Hepatocyte (in vitro differentiated cells): Measurements from ENCODE around the gene SLC25A27. TPM values are rescaled to one million over a fixed set of nuclear protein-coding genes. Genes with fewer than 3 reads are reported as not detected.

Source experiments
- DNase-seq: peaks from one replicate; pipeline ENCODE4 v3.0.0-alpha.2; 2016; ENCODE audit warnings: low spot score
- H2AFZ ChIP-seq: fragments of 200-600 bp; sonication (generic); 2 replicates; pipeline ENCODE4 v1.6.0; 2016; ENCODE audit warnings: antibody characterized with exemption, mild to moderate bottlenecking
- H3K27ac ChIP-seq: fragments of 200-600 bp; sonication (generic); 2 replicates; pipeline ENCODE4 v1.5.1; 2016; ENCODE audit warnings: mild to moderate bottlenecking
- H3K27me3 ChIP-seq: fragments of 200-600 bp; sonication (generic); 2 replicates; pipeline ENCODE4 v1.6.1; 2016
- H3K36me3 ChIP-seq: fragments of 200-600 bp; sonication (generic); replicated peaks from 2 replicates; pipeline ENCODE4 v1.5.1; 2016; ENCODE audit warnings: low read depth; ENCODE audit not compliant: insufficient read depth
- H3K4me1 ChIP-seq: fragments of 200-600 bp; sonication (generic); 2 replicates; pipeline ENCODE4 v1.5.1; 2016; ENCODE audit warnings: mild to moderate bottlenecking, moderate library complexity; ENCODE audit not compliant: insufficient read depth
- H3K4me2 ChIP-seq: fragments of 200-600 bp; sonication (generic); 2 replicates; pipeline ENCODE4 v1.6.0; 2016
- H3K4me3 ChIP-seq: fragments of 200-600 bp; sonication (generic); 2 replicates; pipeline ENCODE4 v1.5.1; 2016; ENCODE audit warnings: mild to moderate bottlenecking
- H3K79me2 ChIP-seq: fragments of 200-600 bp; sonication (generic); 2 replicates; pipeline ENCODE4 v1.6.0; 2017; ENCODE audit warnings: mild to moderate bottlenecking
- H3K9me2 ChIP-seq: fragments of 200-600 bp; sonication (generic); replicated peaks from 2 replicates; pipeline ENCODE4 v1.6.0; 2017; ENCODE audit warnings: mild to moderate bottlenecking; ENCODE audit not compliant: insufficient read depth
- H3K9me3 ChIP-seq: fragments of 200-600 bp; sonication (generic); 2 replicates; pipeline ENCODE4 v1.5.1; 2016; ENCODE audit warnings: low read depth, mild to moderate bottlenecking
- H4K20me1 ChIP-seq: fragments of 200-600 bp; sonication (generic); 2 replicates; pipeline ENCODE4 v1.6.0; 2016; ENCODE audit warnings: mild to moderate bottlenecking; ENCODE audit not compliant: insufficient read depth, poor library complexity, severe bottlenecking
- EZH2 ChIP-seq: fragments of 200-600 bp; sonication (generic); IDR thresholded peaks from 2 replicates; pipeline ENCODE4 v1.6.1; 2016; ENCODE audit warnings: antibody characterized with exemption, mild to moderate bottlenecking, borderline replicate concordance
- EZH2phosphoT487 ChIP-seq: fragments of 200-600 bp; sonication (generic); IDR thresholded peaks from one replicate; pipeline ENCODE4 v1.6.1; 2018; ENCODE audit warnings: antibody characterized with exemption, mild to moderate bottlenecking, low read depth, moderate library complexity; ENCODE audit not compliant: unreplicated experiment, severe bottlenecking
- WGBS: methylation state at CpG from one replicate; pipeline ENCODE4 v1.1.6; 2016; ENCODE audit warnings: low lambda C conversion rate; ENCODE audit errors: missing lambda C conversion rate; 5-methylcytosine and 5-hydroxymethylcytosine counted together
- polyA plus RNA-seq: library from polyadenylated mRNA; unstranded; fragments of >200 nt; fragmentation: Nextera tagmentation; extraction: Ambion mirVana; gene quantifications from 2 replicates; pipeline ENCODE4 v1.2.1, GENCODE V29; 2016
- total RNA-seq: library from RNA; depleted of rRNA; stranded (reverse); fragments of >200 nt; gene quantifications from 2 replicates; pipeline ENCODE4 v1.2.3, GENCODE V29; 2014
- TF ChIP-seq, protein P1 (sequence below): fragments of 200-600 bp; sonication (generic); IDR thresholded peaks from 2 replicates; pipeline ENCODE4 v1.5.1; 2016; ENCODE audit warnings: antibody characterized with exemption, mild to moderate bottlenecking; ENCODE audit not compliant: poor library complexity

The SLC25A27 gene, protein sequence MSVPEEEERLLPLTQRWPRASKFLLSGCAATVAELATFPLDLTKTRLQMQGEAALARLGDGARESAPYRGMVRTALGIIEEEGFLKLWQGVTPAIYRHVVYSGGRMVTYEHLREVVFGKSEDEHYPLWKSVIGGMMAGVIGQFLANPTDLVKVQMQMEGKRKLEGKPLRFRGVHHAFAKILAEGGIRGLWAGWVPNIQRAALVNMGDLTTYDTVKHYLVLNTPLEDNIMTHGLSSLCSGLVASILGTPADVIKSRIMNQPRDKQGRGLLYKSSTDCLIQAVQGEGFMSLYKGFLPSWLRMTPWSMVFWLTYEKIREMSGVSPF
- total RNA-seq (7.0 and 11.9 TPM in 2 replicates), polyA plus RNA-seq (3.0 and 5.1 TPM in 2 replicates)

DNA sequence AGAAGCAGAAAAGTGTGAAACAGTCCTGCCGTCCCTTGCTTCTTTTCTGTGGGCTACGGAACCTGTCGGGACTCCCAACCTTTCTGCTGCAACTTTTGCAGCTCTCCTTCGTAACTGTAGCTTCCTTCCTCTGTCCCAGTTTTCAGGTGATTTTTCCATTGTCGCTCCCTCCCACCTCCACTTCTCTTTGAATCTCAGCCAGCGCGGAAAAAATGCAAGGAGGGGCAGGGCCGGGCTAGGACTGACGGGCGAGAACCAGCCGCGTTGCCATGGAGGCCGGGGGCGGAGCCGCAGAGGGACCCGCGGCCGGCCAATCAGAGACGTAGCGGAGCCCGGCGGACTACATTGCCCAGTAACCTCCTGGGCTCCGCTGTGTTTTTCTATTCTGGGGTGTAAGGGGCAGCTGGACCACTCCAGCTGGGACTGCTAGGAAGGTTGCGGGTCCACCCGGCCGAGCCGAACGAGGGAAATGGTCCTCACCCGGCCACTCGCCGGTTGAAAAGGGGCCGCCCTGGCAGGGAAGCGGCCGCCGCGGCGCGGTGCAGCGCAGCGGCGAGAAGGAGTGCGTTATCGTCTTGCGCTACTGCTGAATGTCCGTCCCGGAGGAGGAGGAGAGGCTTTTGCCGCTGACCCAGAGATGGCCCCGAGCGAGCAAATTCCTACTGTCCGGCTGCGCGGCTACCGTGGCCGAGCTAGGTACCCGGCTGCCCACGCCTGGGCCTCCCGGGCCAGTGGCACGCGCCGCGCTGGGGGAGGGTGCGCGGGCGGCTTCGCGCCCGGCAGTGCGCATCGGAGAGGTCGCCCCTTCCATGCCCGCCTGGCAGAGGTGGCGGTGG, at the start of gene SLC25A27, which contains the start of gene CYP39A1:
TSS of gene SLC25A27 (plus strand) at position 373 of the 836 bp plus-strand sequence. CDS start at position 591, 218 bp downstream.
TSS of gene CYP39A1 (minus strand) at position 216 of the 836 bp plus-strand sequence. CDS start 236 bp downstream, outside the sequence.
- peak within 1 kb of the TSS; percentile 93 for H3K4me2 ChIP-seq
- under 1% methylated on average over 70 of the region's 72 CpGs for WGBS
- no peaks in the 10 kb centered on the region for H3K79me2 ChIP-seq
- TF ChIP-seq EZH2phosphoT487 (no peak), EZH2 (no peak)
- TF ChIP-seq, protein P1, sequence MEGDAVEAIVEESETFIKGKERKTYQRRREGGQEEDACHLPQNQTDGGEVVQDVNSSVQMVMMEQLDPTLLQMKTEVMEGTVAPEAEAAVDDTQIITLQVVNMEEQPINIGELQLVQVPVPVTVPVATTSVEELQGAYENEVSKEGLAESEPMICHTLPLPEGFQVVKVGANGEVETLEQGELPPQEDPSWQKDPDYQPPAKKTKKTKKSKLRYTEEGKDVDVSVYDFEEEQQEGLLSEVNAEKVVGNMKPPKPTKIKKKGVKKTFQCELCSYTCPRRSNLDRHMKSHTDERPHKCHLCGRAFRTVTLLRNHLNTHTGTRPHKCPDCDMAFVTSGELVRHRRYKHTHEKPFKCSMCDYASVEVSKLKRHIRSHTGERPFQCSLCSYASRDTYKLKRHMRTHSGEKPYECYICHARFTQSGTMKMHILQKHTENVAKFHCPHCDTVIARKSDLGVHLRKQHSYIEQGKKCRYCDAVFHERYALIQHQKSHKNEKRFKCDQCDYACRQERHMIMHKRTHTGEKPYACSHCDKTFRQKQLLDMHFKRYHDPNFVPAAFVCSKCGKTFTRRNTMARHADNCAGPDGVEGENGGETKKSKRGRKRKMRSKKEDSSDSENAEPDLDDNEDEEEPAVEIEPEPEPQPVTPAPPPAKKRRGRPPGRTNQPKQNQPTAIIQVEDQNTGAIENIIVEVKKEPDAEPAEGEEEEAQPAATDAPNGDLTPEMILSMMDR: no peak
- peak within 1 kb of the TSS; percentile 64 for H3K27ac ChIP-seq
- H4K20me1 ChIP-seq: no peaks in the 10 kb centered on the region
- DNase-seq: peak; percentile 96
- peak within 1 kb of the TSS; percentile 45 for H3K4me3 ChIP-seq
- H3K9me3 ChIP-seq: no peaks in the 10 kb centered on the region
- H2AFZ ChIP-seq: peak within 1 kb of the TSS; percentile 87
- no peaks in the 10 kb centered on the region for H3K36me3 ChIP-seq
- H3K9me2 ChIP-seq: no peaks in the 10 kb centered on the region
- H3K27me3 ChIP-seq: peaks cover 2% of the 10 kb centered on the region
- H3K4me1 ChIP-seq: no peaks in the 10 kb centered on the region

DNA sequence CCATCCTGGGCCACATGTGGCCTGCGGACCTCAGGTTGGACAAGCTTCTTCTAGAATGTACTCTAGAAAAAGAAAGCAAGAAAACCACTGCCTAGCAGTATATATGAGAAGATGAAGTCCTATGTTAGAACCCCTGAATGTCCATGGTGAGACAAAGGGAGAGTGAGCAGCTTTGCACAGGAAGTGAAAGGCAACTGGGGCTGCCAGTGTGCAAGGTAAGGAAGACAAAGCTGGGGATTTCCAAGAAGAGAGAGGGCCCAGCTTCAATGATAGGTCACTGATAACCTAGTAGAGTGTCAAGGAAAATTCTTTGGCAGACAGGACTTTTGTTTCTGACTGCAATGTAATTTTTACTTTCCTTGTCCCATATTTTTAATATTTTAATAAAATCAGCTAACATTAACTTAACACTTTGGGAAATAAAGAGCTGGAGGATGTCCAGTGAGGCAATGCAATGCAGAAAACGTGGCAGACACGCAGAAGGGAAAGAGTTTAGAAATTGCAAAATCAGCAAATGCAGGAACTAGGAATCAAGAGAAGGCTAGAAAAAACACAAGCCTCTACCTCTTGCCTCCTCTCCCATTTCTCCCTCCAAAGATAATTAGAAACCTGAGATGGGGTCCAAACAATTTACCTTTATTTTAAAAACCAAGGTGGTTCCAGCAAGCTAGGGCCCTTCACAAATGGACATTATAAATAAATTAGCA, 47.5 kb upstream of the SLC25A27 start:
- Histone ChIP-seq H3K4me3 (no peak overlapping the region), H4K20me1 (no peaks in the 10 kb centered on the region), H3K9me3 (no peaks in the 10 kb centered on the region), H3K9me2 (no peaks in the 10 kb centered on the region), H2AFZ (no peak overlapping the region), H3K36me3 (no peaks in the 10 kb centered on the region), H3K4me2 (no peak overlapping the region), H3K4me1 (no peaks in the 10 kb centered on the region), H3K27ac (no peak overlapping the region), H3K27me3 (no peaks in the 10 kb centered on the region), H3K79me2 (no peaks in the 10 kb centered on the region)
- WGBS: 92% methylated on average over 3 of the region's 3 CpGs
- no peak for DNase-seq
- TF ChIP-seq EZH2phosphoT487 (no peak), EZH2 (no peak)
- TF ChIP-seq, protein P1: no peak

DNA sequence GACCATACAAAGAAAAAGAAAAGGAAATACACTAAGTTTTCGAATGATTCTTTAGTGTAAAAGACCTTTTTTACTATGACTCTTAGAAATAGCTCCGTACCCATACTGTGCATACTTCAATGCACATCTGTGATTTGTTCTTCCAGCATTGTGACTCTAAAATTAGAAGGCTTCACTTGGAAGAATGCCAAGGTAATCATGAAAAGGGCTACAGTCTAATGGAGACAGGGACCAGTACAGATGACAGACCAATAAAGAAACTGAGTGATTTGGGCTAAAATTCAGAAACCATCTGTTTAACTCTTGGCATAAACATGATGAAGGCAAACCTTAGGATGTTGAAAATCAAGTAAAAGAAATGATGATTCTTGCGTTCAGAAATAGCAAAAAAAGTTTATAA, 46.4 kb upstream of the SLC25A27 start:
- no peaks in the 10 kb centered on the region for H3K36me3 ChIP-seq
- no peaks in the 10 kb centered on the region for H3K9me3 ChIP-seq

More for the DNA sequence above, 46.4 kb upstream of the SLC25A27 start:
- Histone ChIP-seq H3K4me1 (no peaks in the 10 kb centered on the region), H3K9me2 (no peaks in the 10 kb centered on the region), H4K20me1 (no peaks in the 10 kb centered on the region), H3K4me3 (no peak overlapping the region), H2AFZ (no peak overlapping the region), H3K79me2 (no peaks in the 10 kb centered on the region), H3K27ac (no peak overlapping the region), H3K27me3 (no peaks in the 10 kb centered on the region), H3K4me2 (no peak overlapping the region)
- 87% methylated on average over 3 of the region's 3 CpGs for WGBS
- TF ChIP-seq EZH2 (no peak), EZH2phosphoT487 (no peak)
- TF ChIP-seq, protein P1: no peak
- DNase-seq: no peak
